Pons (tissue), 1 donor: Measurements from ENCODE around the gene ATG9A.
"Not testable (repeated sequence)": the region's sequence is repeated elsewhere in the genome, so short reads cannot be mapped to it uniquely, and the experiment has no call there.

Source experiments
- DNase-seq: peaks from one replicate; pipeline ENCODE4 v3.0.0-alpha.2; 2016; ENCODE audit warnings: low spot score

Gene ATG9A

GRCh38 chr2:219207134-219207883, 22.1 kb downstream of the ATG9A start:
- peak; percentile 65 for DNase-seq

- peak; percentile 94 for DNase-seq
Observed at GRCh38 chr2:219206328-219207133, 22.9 kb downstream of the ATG9A start, which contains the start of gene ZFAND2B. TSS of gene ZFAND2B (plus strand) at chr2:219206782. CDS start at chr2:219206988, 206 bp downstream.

- no peak for DNase-seq
Observed at GRCh38 chr2:219205981-219206327, 23.5 kb downstream of the ATG9A start.

GRCh38 chr2:219205165-219205538, 24.3 kb downstream of the ATG9A start:
- no peak for DNase-seq

- no peak for DNase-seq
Observed at GRCh38 chr2:219204425-219205164, 24.8 kb downstream of the ATG9A start.

GRCh38 chr2:219201331-219201730, 28.1 kb downstream of the ATG9A start:
- DNase-seq: not testable (repeated sequence)

- peak; percentile 51 for DNase-seq
Observed at GRCh38 chr2:219200502-219201326, 28.7 kb downstream of the ATG9A start.

- no peak for DNase-seq
Observed at GRCh38 chr2:219199470-219200211, 29.8 kb downstream of the ATG9A start.

GRCh38 chr2:219198974-219199373, 30.5 kb downstream of the ATG9A start:
- no peak for DNase-seq

- DNase-seq: no peak
Observed at GRCh38 chr2:219197388-219197787, 32.0 kb downstream of the ATG9A start.

GRCh38 chr2:219186754-219187456, 42.5 kb downstream of the ATG9A start:
- no peak for DNase-seq

GRCh38 chr2:219184121-219184520, 45.3 kb downstream of the ATG9A start:
- DNase-seq: no peak

GRCh38 chr2:219183151-219183772, 46.2 kb downstream of the ATG9A start:
- no peak for DNase-seq

GRCh38 chr2:219182331-219183150, 46.9 kb downstream of the ATG9A start:
- no peak for DNase-seq

GRCh38 chr2:219181531-219181930, 47.9 kb downstream of the ATG9A start:
- DNase-seq: no peak

- no peak for DNase-seq
Observed at GRCh38 chr2:219180961-219181360, 48.5 kb downstream of the ATG9A start.

GRCh38 chr2:219179601-219180465, 49.6 kb downstream of the ATG9A start:
- no peak for DNase-seq
